HepG2 (cell line): ENCODE results near the gene CFAP100. TPM values are rescaled to one million over a fixed set of nuclear protein-coding genes. Genes with fewer than 3 reads are reported as not detected.

ENCODE experiments used
- BORCS8-MEF2B ChIP-seq: sonication (generic); formaldehyde crosslinking; IDR thresholded peaks from 2 replicates; pipeline ENCODE4 v1.8.0; 2022; ENCODE audit warnings: mild to moderate bottlenecking, missing genetic modification reagents
- GATA4 ChIP-seq: sonication (generic); IDR thresholded peaks from 2 replicates; pipeline ENCODE4 v1.6.1; 2016; ENCODE audit warnings: antibody characterized with exemption, low read depth, borderline replicate concordance
- KLF15 ChIP-seq: sonication (generic); formaldehyde crosslinking; IDR thresholded peaks from 2 replicates; pipeline ENCODE4 v1.8.1; 2023; ENCODE audit warnings: borderline replicate concordance, mild to moderate bottlenecking, inconsistent platforms, missing genetic modification reagents, mixed read lengths
- POLR2A ChIP-seq, 2 experiments: IDR thresholded peaks; 2 replicates each; pipeline ENCODE4 v1.6.1; 2011; ENCODE audit warnings: low read depth in 2 of 2, low read length in 2 of 2, mild to moderate bottlenecking in 1 of 2, moderate library complexity in 1 of 2; ENCODE audit not compliant: insufficient read depth in 1 of 2
- SCMH1 ChIP-seq: sonication (generic); formaldehyde crosslinking; IDR thresholded peaks from 2 replicates; pipeline ENCODE4 v1.9.0; 2021; ENCODE audit warnings: missing genetic modification reagents, mild to moderate bottlenecking, borderline replicate concordance
- ZNF792 ChIP-seq: IDR thresholded peaks from 2 replicates; pipeline ENCODE4 v1.6.1; 2016
- polyA plus RNA-seq, 8 experiments: library from polyadenylated mRNA; depleted of rRNA in 3 of 8; stranded (reverse) in 7 of 8; unstranded in 1 of 8; fragments of >200 nt; fragmentation: Illumina TruSeq in 4 of 8; extraction: Trizol in 4 of 8; gene quantifications; 2 replicates each; pipeline versions ENCODE4 v1.2.1 to v1.2.3, GENCODE V29; 2011 to 2016; ENCODE audit warnings: low read depth in 4 of 8, missing spikeins in 1 of 8, mixed read lengths in 1 of 8; ENCODE audit not compliant: insufficient read depth in 1 of 8
- total RNA-seq, 5 experiments: library from RNA; depleted of rRNA; stranded (reverse); fragments of >200 nt; fragmentation: Illumina TruSeq; extraction: Trizol; gene quantifications; 2 replicates each; pipeline ENCODE4 v1.2.3, GENCODE V29; 2016; ENCODE audit warnings: low read depth in 1 of 5
- TF ChIP-seq, protein P1 (sequence below): sonication (generic); formaldehyde crosslinking; IDR thresholded peaks from 2 replicates; pipeline ENCODE4 v1.4.0; 2020; ENCODE audit warnings: missing genetic modification reagents, borderline replicate concordance
- TF ChIP-seq, protein P2 (sequence below): IDR thresholded peaks from 2 replicates; pipeline ENCODE4 v1.6.1; 2016
- TF ChIP-seq, protein P3 (sequence below): sonication (generic); formaldehyde crosslinking; IDR thresholded peaks from 2 replicates; pipeline ENCODE4 v1.4.0; 2020; ENCODE audit warnings: missing genetic modification reagents
- TF ChIP-seq, protein P4 (sequence below): sonication (generic); formaldehyde crosslinking; IDR thresholded peaks from 2 replicates; pipeline ENCODE4 v1.9.0; 2021; ENCODE audit warnings: missing genetic modification reagents, borderline replicate concordance
- TF ChIP-seq, protein P5 (sequence below): sonication (generic); formaldehyde crosslinking; IDR thresholded peaks from 2 replicates; pipeline ENCODE4 v1.4.0; 2020; ENCODE audit warnings: missing genetic modification reagents
- TF ChIP-seq, protein P6 (sequence below): sonication (generic); formaldehyde crosslinking; IDR thresholded peaks from 2 replicates; pipeline ENCODE4 v1.8.1; 2023; ENCODE audit warnings: mild to moderate bottlenecking, inconsistent platforms, moderate library complexity, missing genetic modification reagents, borderline replicate concordance
- TF ChIP-seq, protein P7 (sequence below): sonication (generic); formaldehyde crosslinking; IDR thresholded peaks from 2 replicates; pipeline ENCODE4 v1.8.1; 2023; ENCODE audit warnings: mild to moderate bottlenecking, missing genetic modification reagents

CFAP100 gene
- total and polyA plus RNA-seq, 2 of the 13 experiments (the other 11 are each of a cell fraction or from before 2014, with no cell fraction given), result 0.32 TPM; not detected in 1

DNA sequence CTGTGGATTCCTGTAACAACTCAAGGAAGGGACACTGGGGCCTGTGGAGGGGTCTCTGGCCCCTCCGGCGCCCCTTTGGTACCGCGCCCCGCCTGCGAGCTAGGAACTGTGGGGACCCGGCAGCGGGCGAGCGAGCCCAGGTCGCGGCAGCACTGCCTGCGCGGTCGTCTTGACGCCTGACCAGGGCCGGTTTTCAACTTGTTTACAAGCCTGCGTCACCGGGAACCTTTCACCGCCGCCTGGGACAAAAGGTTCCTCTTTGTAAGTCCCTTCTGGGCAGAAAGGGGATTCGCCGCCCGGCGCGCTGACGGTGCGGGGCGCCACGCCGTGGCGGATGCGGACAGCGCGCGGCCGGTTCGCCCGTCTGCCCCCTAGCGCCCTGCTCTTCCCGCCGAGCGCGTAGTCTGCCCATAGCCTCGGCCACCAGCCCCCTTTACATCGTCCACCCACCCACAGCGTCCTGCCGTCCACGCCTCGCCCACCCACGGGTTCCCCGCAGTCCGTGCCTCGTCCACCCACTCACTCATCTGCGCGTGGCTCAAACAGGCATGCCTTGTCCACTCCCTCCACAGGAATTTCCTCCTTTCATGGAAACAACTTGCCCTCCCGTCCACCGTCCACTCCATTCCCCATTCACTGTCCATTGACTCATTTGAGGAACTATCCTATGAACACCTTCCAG is 5.5 kb upstream of the CFAP100 start (continued):
- TF ChIP-seq, protein P1, sequence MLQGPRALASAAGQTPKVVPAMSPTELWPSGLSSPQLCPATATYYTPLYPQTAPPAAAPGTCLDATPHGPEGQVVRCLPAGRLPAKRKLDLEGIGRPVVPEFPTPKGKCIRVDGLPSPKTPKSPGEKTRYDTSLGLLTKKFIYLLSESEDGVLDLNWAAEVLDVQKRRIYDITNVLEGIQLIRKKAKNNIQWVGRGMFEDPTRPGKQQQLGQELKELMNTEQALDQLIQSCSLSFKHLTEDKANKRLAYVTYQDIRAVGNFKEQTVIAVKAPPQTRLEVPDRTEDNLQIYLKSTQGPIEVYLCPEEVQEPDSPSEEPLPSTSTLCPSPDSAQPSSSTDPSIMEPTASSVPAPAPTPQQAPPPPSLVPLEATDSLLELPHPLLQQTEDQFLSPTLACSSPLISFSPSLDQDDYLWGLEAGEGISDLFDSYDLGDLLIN (CRISPR knock-in tag), result 0 out of 2 replicates have a peak, but pooled peaks have one; percentile 25
- TF ChIP-seq, protein P2, sequence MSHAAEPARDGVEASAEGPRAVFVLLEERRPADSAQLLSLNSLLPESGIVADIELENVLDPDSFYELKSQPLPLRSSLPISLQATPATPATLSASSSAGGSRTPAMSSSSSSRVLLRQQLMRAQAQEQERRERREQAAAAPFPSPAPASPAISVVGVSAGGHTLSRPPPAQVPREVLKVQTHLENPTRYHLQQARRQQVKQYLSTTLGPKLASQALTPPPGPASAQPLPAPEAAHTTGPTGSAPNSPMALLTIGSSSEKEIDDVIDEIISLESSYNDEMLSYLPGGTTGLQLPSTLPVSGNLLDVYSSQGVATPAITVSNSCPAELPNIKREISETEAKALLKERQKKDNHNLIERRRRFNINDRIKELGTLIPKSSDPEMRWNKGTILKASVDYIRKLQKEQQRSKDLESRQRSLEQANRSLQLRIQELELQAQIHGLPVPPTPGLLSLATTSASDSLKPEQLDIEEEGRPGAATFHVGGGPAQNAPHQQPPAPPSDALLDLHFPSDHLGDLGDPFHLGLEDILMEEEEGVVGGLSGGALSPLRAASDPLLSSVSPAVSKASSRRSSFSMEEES (CRISPR knock-in tag), result peak; percentile 49; the same call in 1 of the 2 replicates
- TF ChIP-seq ZNF792 (CRISPR knock-in tag) (peak; percentile 75; the same call in 1 of the 2 replicates), BORCS8-MEF2B (CRISPR knock-in tag) (no peak), KLF15 (no peak), POLR2A (IDR thresholded peaks at IDR 0.05; ENCODE audit: insufficient read depth in 1 of 2, low read depth in 2 of 2, low read length in 2 of 2) (no peak), GATA4 (no peak), SCMH1 (CRISPR knock-in tag) (no peak)
- TF ChIP-seq, protein P3, sequence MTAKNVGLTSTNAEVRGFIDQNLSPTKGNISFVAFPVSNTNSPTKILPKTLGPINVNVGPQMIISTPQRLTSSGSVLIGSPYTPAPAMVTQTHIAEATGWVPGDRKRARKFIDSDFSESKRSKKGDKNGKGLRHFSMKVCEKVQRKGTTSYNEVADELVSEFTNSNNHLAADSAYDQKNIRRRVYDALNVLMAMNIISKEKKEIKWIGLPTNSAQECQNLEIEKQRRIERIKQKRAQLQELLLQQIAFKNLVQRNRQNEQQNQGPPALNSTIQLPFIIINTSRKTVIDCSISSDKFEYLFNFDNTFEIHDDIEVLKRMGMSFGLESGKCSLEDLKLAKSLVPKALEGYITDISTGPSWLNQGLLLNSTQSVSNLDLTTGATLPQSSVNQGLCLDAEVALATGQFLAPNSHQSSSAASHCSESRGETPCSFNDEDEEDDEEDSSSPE (CRISPR knock-in tag), result peak; percentile 67; the same call in 1 of the 2 replicates
- TF ChIP-seq, protein P4, sequence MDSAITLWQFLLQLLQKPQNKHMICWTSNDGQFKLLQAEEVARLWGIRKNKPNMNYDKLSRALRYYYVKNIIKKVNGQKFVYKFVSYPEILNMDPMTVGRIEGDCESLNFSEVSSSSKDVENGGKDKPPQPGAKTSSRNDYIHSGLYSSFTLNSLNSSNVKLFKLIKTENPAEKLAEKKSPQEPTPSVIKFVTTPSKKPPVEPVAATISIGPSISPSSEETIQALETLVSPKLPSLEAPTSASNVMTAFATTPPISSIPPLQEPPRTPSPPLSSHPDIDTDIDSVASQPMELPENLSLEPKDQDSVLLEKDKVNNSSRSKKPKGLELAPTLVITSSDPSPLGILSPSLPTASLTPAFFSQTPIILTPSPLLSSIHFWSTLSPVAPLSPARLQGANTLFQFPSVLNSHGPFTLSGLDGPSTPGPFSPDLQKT (CRISPR knock-in tag), result no peak
- TF ChIP-seq, protein P5, sequence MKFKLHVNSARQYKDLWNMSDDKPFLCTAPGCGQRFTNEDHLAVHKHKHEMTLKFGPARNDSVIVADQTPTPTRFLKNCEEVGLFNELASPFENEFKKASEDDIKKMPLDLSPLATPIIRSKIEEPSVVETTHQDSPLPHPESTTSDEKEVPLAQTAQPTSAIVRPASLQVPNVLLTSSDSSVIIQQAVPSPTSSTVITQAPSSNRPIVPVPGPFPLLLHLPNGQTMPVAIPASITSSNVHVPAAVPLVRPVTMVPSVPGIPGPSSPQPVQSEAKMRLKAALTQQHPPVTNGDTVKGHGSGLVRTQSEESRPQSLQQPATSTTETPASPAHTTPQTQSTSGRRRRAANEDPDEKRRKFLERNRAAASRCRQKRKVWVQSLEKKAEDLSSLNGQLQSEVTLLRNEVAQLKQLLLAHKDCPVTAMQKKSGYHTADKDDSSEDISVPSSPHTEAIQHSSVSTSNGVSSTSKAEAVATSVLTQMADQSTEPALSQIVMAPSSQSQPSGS, result peak; percentile 33; the same call in 1 of the 2 replicates
- TF ChIP-seq, protein P6, sequence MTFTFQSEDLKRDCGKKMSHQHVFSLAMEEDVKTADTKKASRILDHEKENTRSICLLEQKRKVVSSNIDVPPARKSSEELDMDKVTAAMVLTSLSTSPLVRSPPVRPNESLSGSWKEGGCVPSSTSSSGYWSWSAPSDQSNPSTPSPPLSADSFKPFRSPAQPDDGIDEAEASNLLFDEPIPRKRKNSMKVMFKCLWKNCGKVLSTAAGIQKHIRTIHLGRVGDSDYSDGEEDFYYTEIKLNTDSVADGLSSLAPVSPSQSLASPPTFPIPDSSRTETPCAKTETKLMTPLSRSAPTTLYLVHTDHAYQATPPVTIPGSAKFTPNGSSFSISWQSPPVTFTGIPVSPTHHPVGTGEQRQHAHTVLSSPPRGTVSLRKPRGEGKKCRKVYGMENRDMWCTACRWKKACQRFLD (CRISPR knock-in tag), result peak; percentile 84
- TF ChIP-seq, protein P7, sequence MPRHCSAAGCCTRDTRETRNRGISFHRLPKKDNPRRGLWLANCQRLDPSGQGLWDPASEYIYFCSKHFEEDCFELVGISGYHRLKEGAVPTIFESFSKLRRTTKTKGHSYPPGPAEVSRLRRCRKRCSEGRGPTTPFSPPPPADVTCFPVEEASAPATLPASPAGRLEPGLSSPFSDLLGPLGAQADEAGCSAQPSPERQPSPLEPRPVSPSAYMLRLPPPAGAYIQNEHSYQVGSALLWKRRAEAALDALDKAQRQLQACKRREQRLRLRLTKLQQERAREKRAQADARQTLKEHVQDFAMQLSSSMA (CRISPR knock-in tag), result 0 out of 2 replicates have a peak, but pooled peaks have one; percentile 68
